ENCODE data around the gene YBX2.

YBX2 gene

GRCh38 chr17:7322520-7323194 is 28.2 kb upstream of the YBX2 start:
- DNase-seq, result no peak

GRCh38 chr17:7321466-7321865 is 27.0 kb upstream of the YBX2 start:
- no peak for DNase-seq

- DNase-seq, result no peak
Observed at GRCh38 chr17:7318121-7318860, 23.9 kb upstream of the YBX2 start.

GRCh38 chr17:7317161-7317803 is 22.8 kb upstream of the YBX2 start:
- no peak for DNase-seq

GRCh38 chr17:7315570-7316235 is 21.3 kb upstream of the YBX2 start:
- DNase-seq, result no peak

- peak; percentile 88 for DNase-seq
Observed at GRCh38 chr17:7314719-7315569, 20.5 kb upstream of the YBX2 start, which contains the start of gene GPS2. Gene GPS2, minus strand, starts transcription at chr17:7315360. Its CDS starts 308 bp downstream, at chr17:7315052.

- no peak for DNase-seq
Observed at GRCh38 chr17:7313890-7314718, 19.7 kb upstream of the YBX2 start.

- DNase-seq, result no peak
Observed at GRCh38 chr17:7313088-7313889, 18.9 kb upstream of the YBX2 start.

- DNase-seq, result no peak
Observed at GRCh38 chr17:7312432-7313087, 18.1 kb upstream of the YBX2 start.

GRCh38 chr17:7311110-7311705 is 16.8 kb upstream of the YBX2 start:
- DNase-seq, result no peak

- no peak for DNase-seq
Observed at GRCh38 chr17:7309628-7310027, 15.2 kb upstream of the YBX2 start.

- DNase-seq, result peak; percentile 80
Observed at GRCh38 chr17:7308625-7309433, 14.4 kb upstream of the YBX2 start.

GRCh38 chr17:7307686-7308624 is 13.5 kb upstream of the YBX2 start:
- DNase-seq, result peak; percentile 65

- DNase-seq, result peak; percentile 98
Observed at GRCh38 chr17:7306911-7307685, 12.7 kb upstream of the YBX2 start, which contains the start of gene EIF5A. Gene EIF5A, plus strand, starts transcription at chr17:7307628. Its CDS starts 2,008 bp downstream, at chr17:7309636.

- no peak for DNase-seq
Observed at GRCh38 chr17:7304179-7304578, 9.7 kb upstream of the YBX2 start.

- DNase-seq, result peak; percentile 81
Observed at GRCh38 chr17:7296189-7296861, 1.9 kb upstream of the YBX2 start.
